Activated gamma-delta T cell treated with Interleukin-2 at 50 U/mL for 16 hours (primary cell): Measurements from ENCODE around the gene GEMIN2.
"Not testable (repeated sequence)": the region's sequence is repeated elsewhere in the genome, so short reads cannot be mapped to it uniquely, and the experiment has no call there.

ENCODE experiments used
- DNase-seq: peaks from one replicate; pipeline ENCODE4 v3.0.0-alpha.2; 2020

GEMIN2 gene

DNA sequence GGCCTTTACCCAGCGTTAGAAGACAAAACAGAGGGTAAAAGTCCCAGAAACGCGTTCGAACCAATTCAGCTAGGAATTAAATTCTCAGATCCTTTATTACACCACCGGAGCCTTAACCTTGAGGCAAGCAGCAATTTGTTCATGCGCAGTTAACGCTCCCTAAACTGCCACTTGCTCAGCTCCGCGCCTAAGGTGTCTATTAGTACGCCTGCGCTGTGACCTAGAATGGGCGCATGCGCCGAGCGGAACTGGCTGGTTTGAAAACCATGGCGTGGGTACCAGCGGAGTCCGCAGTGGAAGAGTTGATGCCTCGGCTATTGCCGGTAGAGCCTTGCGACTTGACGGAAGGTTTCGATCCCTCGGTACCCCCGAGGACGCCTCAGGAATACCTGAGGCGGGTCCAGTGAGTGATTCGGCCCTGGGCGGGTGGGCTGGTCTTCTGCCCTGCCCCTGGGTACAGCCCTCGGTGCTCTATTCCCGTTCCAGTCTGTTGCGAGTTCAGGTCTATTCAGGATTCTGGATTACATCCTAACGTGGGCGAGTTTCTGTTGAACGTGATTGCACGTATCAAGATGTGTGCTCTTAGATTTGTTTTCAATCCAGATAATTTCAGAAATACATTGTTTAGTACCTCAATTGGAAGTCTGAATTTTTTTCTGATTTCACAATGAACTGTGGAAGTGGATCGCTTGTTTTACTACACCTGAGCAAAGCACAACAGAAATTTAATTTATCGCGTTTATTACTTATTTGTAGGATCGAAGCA lies at the start of gene GEMIN2:
Gene GEMIN2 (plus strand): TSS at position 251 of the 766 bp plus-strand sequence. CDS start 16 bp downstream, at position 267.
- DNase-seq = peak; percentile 92

GRCh38 chr14:39069169-39069805 lies 44.8 kb upstream of the GEMIN2 start:
- DNase-seq = not testable (repeated sequence)

GRCh38 chr14:39069923-39070322 lies 44.2 kb upstream of the GEMIN2 start:
- no peak for DNase-seq

- no peak for DNase-seq
These were observed 43.0 kb upstream of the GEMIN2 start for GRCh38 chr14:39071096-39071495.

DNA sequence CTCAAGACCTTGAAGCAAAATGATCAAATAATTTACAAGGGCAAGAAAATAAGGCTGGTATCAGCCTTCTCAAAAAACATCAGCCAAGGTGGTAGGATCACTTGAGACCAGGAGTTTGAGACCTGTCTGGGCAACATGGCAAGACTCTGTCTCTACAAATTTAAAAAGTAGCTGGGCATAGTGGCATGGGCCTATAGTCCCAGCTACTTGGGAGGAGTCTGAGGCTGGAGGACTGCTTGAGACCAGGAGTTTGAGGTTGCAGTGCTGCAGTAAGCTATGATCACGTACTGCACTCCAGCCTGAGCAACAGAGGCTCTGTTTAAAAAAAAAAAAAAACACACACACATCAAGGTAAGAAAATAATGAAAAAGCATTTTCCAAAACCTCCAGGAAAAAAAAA lies 33.2 kb upstream of the GEMIN2 start:
- DNase-seq = no peak

- no peak for DNase-seq
These were observed 31.0 kb upstream of the GEMIN2 start for GRCh38 chr14:39083127-39083526.

DNA sequence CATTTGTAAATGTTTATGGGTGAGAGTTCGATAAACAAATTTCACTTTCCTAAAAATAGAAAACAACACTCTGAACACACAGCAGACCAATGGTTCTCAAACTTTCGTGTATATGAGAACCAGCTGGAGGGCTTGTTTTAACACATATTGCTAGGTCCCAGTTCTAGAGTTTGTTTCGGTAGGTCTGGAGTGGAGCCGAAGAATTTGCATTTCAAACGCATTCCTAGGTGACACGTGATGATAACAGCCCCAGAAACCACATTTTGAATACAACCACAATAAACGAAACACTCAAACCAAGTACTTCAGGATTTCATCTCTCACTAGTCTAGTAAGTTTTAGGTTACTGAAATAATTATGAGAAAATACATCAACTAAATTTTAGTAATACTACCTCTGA lies 28.2 kb upstream of the GEMIN2 start:
- no peak for DNase-seq

DNA sequence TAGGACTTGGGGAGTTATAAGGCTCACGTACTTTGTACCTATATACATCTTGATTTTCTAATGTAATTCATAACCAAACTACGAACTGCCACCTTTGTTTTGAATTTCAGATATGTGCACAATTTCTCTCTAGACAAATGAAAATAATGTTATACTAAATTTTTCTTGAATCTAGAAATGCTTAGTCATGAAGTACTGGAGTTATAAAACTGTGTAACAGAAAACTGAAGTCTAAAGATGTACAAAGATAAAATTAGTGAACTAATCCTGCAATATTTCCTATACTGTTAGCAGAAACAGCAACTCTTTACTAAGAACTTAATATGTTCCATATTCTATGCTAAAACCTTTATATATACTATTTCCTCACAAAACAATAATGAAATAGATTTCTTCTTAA lies 26.6 kb upstream of the GEMIN2 start:
- DNase-seq = no peak

DNA sequence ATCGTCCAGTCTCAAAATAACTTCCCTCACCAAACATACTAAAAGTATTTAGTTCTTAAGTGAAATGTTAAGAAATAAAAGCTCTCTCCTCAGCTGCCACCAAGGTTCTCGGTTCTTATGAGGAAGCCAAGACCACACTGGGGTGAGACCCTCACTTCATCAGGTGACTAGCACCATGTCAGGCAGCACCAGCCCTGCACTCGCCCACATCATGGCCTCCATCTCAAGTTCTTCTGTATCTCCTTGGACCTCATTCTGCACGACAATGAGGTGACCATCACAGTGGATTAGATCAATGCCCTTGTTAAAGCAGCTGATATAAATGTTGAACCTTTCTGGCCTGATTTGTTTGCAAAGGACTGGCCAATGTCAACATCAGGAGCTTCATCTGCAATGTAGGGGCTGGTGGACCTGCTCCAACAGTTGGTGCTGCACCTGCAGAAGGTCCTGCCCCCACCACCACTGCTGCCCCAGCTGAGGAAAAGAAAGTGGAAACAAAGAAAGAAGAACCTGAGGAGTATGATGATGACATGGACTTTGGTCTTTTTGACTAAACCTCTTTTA lies 23.5 kb upstream of the GEMIN2 start:
- no peak for DNase-seq

- DNase-seq = no peak
These were observed 22.4 kb upstream of the GEMIN2 start for GRCh38 chr14:39091716-39092115.

GRCh38 chr14:39094515-39094914 lies 19.6 kb upstream of the GEMIN2 start:
- no peak for DNase-seq

GRCh38 chr14:39097159-39097558 lies 17.0 kb upstream of the GEMIN2 start:
- DNase-seq = no peak

DNA sequence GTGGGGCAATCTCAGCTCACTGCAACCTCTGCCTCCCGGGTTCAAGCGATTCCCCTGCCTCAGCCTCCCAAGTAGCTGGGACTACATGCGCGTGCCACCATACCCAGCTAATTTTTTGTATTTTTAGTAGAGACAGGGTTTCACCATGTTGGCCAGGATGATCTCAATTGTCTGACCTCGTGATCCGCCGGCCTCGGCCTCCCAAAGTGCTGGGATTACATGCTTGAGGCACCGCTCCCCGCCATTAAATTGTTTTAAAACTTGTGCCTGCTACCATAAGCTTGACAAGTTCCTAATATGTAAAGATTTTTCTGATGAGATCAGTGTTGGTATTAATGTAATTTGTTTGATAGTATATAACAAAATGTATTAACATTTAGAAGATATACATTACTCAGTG lies 14.9 kb upstream of the GEMIN2 start:
- not testable (repeated sequence) for DNase-seq

- no peak for DNase-seq
These were observed 14.4 kb upstream of the GEMIN2 start for GRCh38 chr14:39099748-39100147.

- DNase-seq = no peak
These were observed 11.7 kb upstream of the GEMIN2 start for GRCh38 chr14:39102265-39102968.

DNA sequence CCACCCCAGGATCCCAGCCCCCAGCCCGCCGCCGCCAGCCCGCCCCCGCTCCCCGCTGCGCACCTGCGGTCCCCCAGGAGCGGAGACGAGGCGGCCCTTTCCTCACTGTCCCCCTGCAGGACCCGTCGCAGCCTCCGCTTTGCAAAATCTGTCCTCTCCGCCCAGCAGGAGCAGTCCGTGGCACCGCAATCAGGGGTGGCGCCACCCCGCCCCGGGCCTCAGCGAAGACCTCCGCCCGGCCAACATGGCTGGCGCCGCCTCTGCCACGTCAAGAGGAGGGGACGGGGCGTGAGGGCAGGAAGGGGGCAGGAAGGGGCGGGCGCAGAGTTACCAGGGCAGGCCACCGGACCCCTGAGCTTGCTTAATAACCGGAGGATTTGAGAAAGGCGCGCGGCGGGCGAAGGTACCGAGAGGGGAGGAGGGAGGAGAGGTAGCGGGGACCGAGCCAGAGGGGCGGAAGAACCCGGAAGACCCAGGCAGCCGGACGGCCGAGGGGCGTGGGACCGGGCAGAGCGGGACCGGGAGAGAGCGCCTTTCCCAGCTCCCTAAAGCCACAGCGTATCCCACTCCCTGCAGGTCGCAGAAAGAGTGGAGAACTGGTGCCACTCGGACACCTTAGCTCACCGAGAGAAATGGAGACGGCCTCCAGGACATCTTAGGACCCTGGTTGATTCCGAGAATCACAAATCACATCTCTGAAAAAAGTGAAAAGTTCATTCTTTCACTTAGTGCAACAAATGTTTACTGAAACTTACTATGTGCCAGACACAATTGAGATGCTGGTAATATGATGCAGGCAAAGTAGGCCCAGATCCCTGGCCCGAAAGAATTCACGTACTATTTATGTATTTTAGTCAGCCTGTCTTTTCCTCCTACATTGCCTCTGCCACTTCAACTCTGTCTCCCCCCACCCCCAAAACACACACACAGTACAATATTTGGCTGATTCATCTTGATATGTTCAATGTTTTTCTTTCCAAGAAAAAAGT lies 10.9 kb upstream of the GEMIN2 start, which contains the start of gene SEC23A:
Gene SEC23A (minus strand): TSS at position 267 of the 989 bp plus-strand sequence. CDS start 7,117 bp downstream, outside the sequence.
- peak; percentile 82 for DNase-seq

DNA sequence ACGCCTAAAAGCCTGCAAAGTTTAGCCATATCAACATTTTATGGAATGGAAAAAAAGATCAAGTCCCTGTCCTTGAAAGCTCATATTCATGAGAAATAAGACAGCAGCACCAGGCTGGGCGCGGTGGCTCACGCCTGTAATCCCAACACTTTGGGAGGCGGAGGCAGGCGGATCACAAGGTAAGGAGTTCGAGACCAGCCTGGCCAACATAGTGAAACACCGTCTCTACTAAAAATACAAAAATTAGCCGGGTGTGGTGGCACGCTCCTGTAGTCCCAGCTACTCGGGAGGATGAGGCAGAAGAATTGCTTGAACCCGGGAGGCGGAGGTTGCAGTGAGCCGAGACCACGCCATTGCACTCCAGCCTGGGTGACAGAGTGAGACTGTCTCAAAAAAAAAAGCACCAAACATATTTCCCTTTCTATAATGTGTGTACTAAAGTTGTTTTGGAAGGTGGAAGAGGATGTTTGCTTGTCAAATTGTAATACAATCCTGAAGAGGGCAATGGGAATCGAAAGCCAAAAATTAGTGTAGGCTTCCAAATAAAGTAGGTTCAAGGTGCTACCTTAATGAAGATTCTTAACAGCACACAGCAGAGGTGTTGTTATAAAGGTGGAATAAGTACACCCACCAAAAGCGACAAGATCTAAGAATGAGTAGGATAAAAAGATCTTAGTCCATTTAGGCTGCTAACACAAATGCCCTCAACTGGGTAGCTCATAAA lies 9.9 kb upstream of the GEMIN2 start:
- not testable (repeated sequence) for DNase-seq

- DNase-seq = no peak
These were observed 6.5 kb upstream of the GEMIN2 start for GRCh38 chr14:39107591-39107996.

DNA sequence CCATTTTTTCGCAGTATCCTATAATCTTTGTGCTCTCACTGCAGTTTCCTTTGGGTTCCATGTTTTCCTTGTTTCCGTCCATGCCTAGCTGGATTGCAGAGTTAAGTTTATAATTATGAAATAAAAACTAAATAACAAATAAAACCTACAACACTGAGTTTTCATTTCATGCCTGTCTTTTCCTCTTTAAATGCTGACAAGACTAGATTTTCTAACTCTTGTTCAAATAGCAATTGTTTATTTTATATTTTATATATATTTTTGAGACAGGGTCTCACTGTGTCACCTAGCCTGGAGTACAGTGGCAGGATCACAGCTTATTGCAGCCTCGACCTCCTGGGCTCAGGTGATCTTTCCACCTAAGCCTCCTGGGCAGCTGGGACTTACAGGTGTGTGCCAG lies 5.3 kb upstream of the GEMIN2 start:
- DNase-seq = no peak

DNA sequence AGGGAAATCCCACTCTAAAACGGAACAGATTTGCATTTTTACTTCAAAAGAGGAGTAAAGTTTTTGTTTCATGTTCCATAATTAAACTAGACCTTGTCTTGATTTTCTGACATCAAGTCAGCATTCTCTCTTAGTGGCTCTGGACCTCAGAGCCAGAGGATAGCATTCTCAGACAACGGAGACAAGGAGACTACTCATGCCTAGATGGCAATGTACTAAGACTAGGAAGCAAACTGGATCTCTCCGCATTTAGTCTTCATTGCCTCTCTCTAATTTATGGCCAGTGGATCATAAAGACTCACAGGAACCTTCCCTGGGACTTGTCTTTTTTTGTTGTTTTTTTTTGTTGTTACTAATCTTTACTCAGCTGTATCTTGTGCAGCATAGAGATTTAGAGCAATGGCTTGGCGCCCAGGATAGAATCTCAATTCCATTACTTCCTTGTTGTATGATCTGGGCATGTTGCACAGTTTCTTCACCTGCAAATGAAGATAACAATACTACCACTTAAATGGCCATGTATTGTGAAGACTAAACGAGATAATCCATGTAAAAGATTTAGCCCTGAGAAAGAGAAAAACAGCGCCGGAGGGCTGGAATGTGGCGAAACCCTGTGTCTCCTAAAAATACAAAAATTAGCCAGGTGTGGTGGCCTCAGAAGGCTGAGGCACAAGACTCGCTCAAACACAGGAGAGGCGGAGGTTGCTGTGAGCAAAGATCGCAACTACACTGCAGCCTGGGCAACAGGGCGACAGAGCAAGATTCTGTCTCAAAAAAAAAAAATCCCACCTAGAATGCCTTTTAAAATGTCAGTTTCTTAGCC lies 4.0 kb upstream of the GEMIN2 start:
- no peak for DNase-seq

GRCh38 chr14:39113685-39114072 lies 444 bp upstream of the GEMIN2 start:
- DNase-seq = no peak
